Endothelial cell (in vitro differentiated cells): Measurements from ENCODE around the gene KLLN. TPM values are rescaled to one million over a fixed set of nuclear protein-coding genes. Genes with fewer than 3 reads are reported as not detected.
"Not testable (repeated sequence)": the region's sequence is repeated elsewhere in the genome, so short reads cannot be mapped to it uniquely, and the experiment has no call there.

Experiments
- DNase-seq: peaks from one replicate; pipeline ENCODE4 v3.0.0; 2021; ENCODE audit warnings: low spot score
- H3K27ac Mint-ChIP-seq: one replicate; pipeline ENCODE4 v1.8.0; 2021; ENCODE audit warnings: mixed read lengths, inconsistent platforms; ENCODE audit not compliant: unreplicated experiment
- H3K27me3 Mint-ChIP-seq: one replicate; pipeline ENCODE4 v1.8.0; 2021; ENCODE audit warnings: mild to moderate bottlenecking, moderate library complexity, mixed read lengths, inconsistent platforms; ENCODE audit not compliant: unreplicated experiment
- H3K36me3 Mint-ChIP-seq: one replicate; pipeline ENCODE4 v1.8.0; 2021; ENCODE audit warnings: mild to moderate bottlenecking, low read depth, mixed read lengths, inconsistent platforms; ENCODE audit not compliant: unreplicated experiment
- H3K4me1 Mint-ChIP-seq: one replicate; pipeline ENCODE4 v1.8.0; 2021; ENCODE audit warnings: mild to moderate bottlenecking, mixed read lengths, inconsistent platforms; ENCODE audit not compliant: unreplicated experiment
- H3K4me3 Mint-ChIP-seq: one replicate; pipeline ENCODE4 v1.8.0; 2021; ENCODE audit warnings: mild to moderate bottlenecking, mixed read lengths, inconsistent platforms; ENCODE audit not compliant: unreplicated experiment
- H3K9me3 Mint-ChIP-seq: one replicate; pipeline ENCODE4 v1.8.0; 2021; ENCODE audit warnings: mixed read lengths, inconsistent platforms; ENCODE audit not compliant: unreplicated experiment
- CTCF ChIP-seq: fragments of 200-600 bp; sonication (generic); IDR thresholded peaks from one replicate; pipeline ENCODE4 v1.5.0; 2021; ENCODE audit warnings: antibody characterized with exemption; ENCODE audit not compliant: unreplicated experiment
- total RNA-seq: library from RNA; stranded (reverse); fragmentation: NEBNext Ultra II Directional; extraction: Animal tissue kit (Norgen Biotek cat#: 25700); gene quantifications from one replicate; pipeline ENCODE4 v1.2.1, GENCODE V29; 2021; ENCODE audit not compliant: unreplicated experiment

The KLLN gene
- total RNA-seq, 1 donor from 2014 or later, result 0.74 TPM

GRCh38 chr10:87838650-87839049, 24.7 kb downstream of the KLLN start:
- no peaks in the 10 kb centered on the region for H3K4me1 Mint-ChIP-seq
- H3K9me3 Mint-ChIP-seq, result no peaks in the 10 kb centered on the region
- no peak for TF ChIP-seq CTCF
- H3K27ac Mint-ChIP-seq, result no peak overlapping the region
- DNase-seq, result no peak
- H3K4me3 Mint-ChIP-seq, result no peak overlapping the region
- H3K36me3 Mint-ChIP-seq, result no peaks in the 10 kb centered on the region
- no peaks in the 10 kb centered on the region for H3K27me3 Mint-ChIP-seq

- DNase-seq, result no peak
- TF ChIP-seq CTCF, result no peak
- no peak overlapping the region for H3K27ac Mint-ChIP-seq
- H3K4me1 Mint-ChIP-seq, result no peaks in the 10 kb centered on the region
- H3K36me3 Mint-ChIP-seq, result no peaks in the 10 kb centered on the region
- no peak overlapping the region for H3K4me3 Mint-ChIP-seq
- H3K27me3 Mint-ChIP-seq, result peaks cover 2% of the 10 kb centered on the region
- H3K9me3 Mint-ChIP-seq, result no peaks in the 10 kb centered on the region
Observed at GRCh38 chr10:87837445-87837844, 25.9 kb downstream of the KLLN start.

DNA sequence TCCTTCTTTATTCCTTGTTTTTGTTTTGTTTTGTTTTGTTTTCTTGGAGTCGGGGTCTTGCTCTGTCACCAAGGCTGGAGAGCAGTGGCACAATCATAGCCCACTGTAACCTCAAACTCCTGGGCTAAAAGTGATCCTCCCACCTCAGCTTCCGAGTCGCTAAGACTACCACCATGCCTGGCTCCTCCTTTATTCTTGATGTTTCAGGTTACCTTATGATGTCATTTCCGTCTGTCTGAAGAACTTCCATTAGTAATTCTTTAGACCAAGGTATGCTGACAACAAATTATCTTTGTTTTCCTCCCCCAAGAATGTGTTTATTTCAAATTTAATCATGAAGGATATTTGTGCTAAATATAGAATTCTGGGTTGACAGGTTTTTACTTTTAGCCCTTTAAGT, 27.2 kb downstream of the KLLN start:
- no peak overlapping the region for H3K4me3 Mint-ChIP-seq
- H3K9me3 Mint-ChIP-seq, result no peaks in the 10 kb centered on the region
- H3K36me3 Mint-ChIP-seq, result no peaks in the 10 kb centered on the region
- H3K27ac Mint-ChIP-seq, result no peak overlapping the region
- no peak for TF ChIP-seq CTCF
- H3K27me3 Mint-ChIP-seq, result peaks cover 2% of the 10 kb centered on the region
- DNase-seq, result no peak
- no peaks in the 10 kb centered on the region for H3K4me1 Mint-ChIP-seq

GRCh38 chr10:87829986-87830729, 33.2 kb downstream of the KLLN start:
- no peak for DNase-seq
- TF ChIP-seq CTCF, result no peak
- no peaks in the 10 kb centered on the region for H3K36me3 Mint-ChIP-seq
- no peak overlapping the region for H3K27ac Mint-ChIP-seq
- no peak overlapping the region for H3K4me3 Mint-ChIP-seq
- H3K4me1 Mint-ChIP-seq, result no peaks in the 10 kb centered on the region
- H3K27me3 Mint-ChIP-seq, result peaks cover 2% of the 10 kb centered on the region
- no peaks in the 10 kb centered on the region for H3K9me3 Mint-ChIP-seq

DNA sequence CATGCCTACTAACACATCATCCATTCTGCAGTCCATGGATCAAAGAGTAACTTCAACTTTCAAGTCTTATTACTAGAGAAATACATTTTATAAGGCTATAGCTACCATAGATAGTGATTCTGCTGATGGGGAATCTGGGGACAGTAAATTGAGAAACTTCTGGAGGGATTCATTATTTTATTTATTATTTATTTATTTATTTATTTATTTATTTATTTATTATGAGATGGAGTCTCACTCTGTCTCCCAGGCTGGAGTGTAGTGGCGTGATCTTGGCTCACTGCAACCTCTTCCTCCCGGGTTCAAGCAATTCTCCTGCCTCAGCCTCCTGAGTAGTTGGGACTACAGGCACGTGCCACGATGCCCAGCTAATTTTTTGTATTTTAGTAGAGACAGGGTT, 34.3 kb downstream of the KLLN start:
- not testable (repeated sequence) for H3K9me3 Mint-ChIP-seq, DNase-seq, H3K4me1 Mint-ChIP-seq, H3K4me3 Mint-ChIP-seq, H3K36me3 Mint-ChIP-seq, H3K27ac Mint-ChIP-seq, H3K27me3 Mint-ChIP-seq
